GM21529 (cell line): ENCODE data around the gene TRUB1.
"Not testable (repeated sequence)": the region's sequence is repeated elsewhere in the genome, so short reads cannot be mapped to it uniquely, and the experiment has no call there.

Source experiments
- ATAC-seq: cut with Tn5 transposase; IDR thresholded peaks from one replicate; pipeline ENCODE4 v1.9.1; 2021; ENCODE audit not compliant: unreplicated experiment

TRUB1 gene

GRCh38 chr10:114937962-114938855, at the start of gene TRUB1:
Gene TRUB1 (plus strand): TSS chr10:114938195. CDS start chr10:114938254, 59 bp downstream.
- ATAC-seq: peak; percentile 100

DNA sequence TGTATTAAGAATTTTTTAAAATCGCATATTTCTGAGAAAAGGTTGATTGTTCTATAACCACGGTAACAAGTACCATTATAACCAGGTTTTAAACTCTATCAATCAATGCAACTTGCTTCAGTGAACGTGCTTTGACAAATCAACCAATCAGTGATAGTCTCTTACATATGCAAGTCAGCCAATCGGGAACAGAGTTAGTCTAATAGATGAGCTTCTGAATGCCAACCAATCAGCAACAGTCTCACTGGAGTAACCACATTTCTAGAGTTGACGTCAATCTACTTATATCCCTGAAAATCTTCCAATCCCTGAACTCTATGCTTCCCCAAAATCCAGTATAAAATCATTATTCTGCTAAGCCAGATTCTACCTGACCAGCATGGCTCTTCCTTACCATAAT, 44.7 kb upstream of the TRUB1 start:
- no peak for ATAC-seq

DNA sequence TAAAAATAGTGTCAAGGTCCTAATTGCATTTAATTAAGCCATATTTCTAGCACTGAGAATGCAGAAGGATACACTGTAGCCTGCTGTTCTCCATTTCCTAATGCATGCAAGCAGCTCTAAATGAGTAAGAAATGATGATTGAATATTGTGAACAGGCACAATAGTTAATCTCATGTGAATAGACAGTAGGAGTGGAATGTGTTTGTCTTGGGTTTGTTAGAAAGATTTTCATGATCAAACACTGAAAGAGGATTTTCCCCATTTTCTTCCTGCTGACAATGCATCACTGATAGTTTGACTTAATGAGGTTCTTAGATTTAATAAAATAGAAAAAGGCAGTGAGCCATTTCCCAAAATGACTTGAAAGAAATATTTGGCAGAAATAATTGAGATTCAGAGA, 43.1 kb upstream of the TRUB1 start:
- no peak for ATAC-seq

DNA sequence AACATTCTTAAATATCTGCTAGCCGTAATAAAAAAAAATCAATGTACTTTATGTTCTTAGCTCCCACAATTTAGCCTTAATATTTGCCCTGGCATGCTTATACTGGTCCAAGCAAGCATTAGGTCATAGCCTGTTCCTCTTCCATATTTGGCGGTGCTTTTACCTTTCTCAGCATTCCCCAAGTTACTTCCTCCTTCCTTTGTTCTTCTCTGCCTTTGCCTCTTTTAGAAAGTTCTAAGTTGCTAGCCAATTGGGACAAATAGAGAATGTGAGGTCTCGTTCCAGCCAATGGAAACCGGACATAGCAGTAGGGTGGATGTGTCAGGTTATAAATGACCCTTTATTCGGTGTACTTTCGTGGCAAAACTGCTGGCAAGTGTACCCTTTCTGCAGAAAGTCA, 41.0 kb upstream of the TRUB1 start:
- not testable (repeated sequence) for ATAC-seq

- no peak for ATAC-seq
Observed at GRCh38 chr10:114897593-114897992, 40.4 kb upstream of the TRUB1 start.

DNA sequence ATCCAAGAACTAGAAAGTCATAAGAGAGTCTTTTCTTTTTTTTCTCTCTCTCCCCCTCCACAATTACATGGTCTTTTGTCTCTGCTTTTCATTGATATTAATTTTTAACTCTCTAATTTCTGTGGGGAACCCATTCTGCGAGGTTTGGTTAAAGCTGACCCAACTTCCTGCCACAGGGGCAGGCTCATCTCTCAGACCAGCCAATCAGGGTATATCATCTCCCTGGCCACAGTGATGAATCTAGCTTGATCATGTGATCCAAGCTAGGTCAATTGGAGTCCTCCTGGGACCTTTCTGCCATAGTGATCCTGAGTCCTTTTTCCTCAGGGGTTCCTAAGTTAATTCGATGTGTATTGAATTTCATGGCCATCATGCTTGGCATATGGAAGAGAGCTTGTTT, 38.0 kb upstream of the TRUB1 start:
- ATAC-seq: no peak

GRCh38 chr10:114900658-114901057, 37.3 kb upstream of the TRUB1 start:
- no peak for ATAC-seq

DNA sequence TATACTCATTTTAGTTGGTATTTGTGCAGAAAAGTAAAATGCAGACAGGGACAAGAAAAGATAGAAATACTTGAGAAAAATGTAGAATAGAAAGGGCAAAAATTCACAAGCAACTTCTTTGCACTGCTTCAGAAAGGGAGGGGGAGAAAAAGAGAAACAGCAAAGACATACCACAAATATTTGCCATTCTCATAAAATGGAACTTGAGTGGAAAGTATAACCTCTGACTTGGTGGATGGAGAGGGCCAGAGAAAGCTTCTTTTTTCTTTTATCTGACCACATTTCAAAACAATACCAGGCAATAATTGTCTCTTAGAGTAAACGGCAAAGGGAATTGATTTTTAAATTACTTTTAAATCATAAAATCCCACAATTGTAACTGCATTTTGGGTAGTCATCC, 35.8 kb upstream of the TRUB1 start:
- ATAC-seq: no peak

- ATAC-seq: no peak
Observed at GRCh38 chr10:114905450-114905849, 32.5 kb upstream of the TRUB1 start.

- no peak for ATAC-seq
Observed at GRCh38 chr10:114906981-114907380, 31.0 kb upstream of the TRUB1 start.

DNA sequence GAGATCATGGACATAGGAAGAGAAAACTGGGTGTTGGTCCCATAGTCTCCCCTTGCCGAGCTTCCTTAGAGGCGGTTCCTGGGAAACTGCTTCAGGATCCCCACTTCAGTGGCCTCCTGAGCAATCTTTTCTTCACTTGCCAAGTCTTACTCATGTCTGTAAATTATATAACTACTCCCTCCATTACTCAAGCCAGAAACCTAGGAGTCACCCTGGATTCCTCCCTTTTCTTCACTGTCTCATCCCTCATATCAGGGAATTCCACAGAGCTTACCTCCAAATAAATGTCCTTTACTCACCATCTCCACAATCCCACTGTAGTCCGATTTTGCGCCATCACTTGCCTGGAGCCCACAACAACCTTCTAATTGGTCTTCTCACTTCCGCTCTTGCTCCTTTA, 29.1 kb upstream of the TRUB1 start:
- ATAC-seq: no peak

GRCh38 chr10:114911052-114911711, 26.8 kb upstream of the TRUB1 start:
- peak; percentile 84 for ATAC-seq

GRCh38 chr10:114911801-114912469, 26.1 kb upstream of the TRUB1 start:
- no peak for ATAC-seq

- ATAC-seq: no peak
Observed at GRCh38 chr10:114912470-114912859, 25.5 kb upstream of the TRUB1 start.

DNA sequence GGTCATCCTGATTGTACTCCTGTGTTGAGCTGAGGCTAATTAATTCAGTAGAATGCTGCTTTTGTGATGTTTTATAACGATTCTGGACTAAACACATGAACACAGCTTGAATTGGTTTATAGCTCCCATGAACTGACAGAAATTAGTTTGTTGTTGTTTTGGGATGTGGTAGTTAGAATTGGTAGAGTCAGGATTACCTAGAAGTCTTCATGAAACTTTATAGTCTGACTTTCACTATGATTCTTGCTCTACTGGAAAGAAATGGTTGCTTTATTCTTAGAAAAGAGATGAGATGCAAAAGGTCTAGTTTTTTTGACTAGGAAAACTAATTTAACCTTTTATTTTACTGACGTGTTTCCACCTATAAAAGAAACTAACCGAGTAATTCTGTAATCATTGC, 23.4 kb upstream of the TRUB1 start:
- ATAC-seq: peak; percentile 34

- ATAC-seq: no peak
Observed at GRCh38 chr10:114915294-114915693, 22.7 kb upstream of the TRUB1 start.

GRCh38 chr10:114916653-114917052, 21.3 kb upstream of the TRUB1 start:
- no peak for ATAC-seq

- ATAC-seq: no peak
Observed at GRCh38 chr10:114917459-114917858, 20.5 kb upstream of the TRUB1 start.

DNA sequence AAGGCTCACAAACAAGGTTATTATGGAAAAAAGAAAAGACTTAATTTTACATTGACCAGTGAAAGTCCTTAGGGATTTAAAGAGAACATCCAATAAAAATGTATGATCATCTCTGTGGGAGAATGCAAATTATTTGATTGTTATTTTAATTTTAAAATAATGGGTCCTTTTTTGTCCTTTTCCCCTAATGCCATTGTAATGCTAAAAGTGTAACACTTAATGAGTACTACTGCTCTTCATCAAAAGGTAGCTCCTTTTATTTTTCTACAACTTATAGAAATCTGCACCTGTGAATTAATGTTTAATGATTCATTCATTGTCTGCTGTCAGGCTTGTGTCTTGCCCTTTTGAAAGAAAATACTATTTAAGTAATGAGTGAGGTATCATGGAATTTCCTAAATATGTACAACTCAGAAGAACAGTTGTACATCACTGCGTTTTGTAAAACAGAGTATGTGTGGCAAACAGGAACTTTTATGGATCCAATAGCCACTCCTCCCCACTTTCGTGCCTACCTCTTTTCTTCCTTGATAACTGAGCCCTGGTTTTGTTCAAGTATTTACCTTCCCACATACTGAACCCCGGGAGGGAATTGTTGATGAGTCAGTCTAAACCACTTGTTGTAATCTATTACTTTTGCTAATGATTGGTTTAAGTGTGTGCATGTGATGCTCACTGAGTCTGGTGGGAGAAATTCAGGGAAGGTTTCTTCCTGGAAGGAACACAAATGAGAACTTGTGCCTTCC, 19.9 kb upstream of the TRUB1 start:
- ATAC-seq: no peak

- ATAC-seq: no peak
Observed at GRCh38 chr10:114920459-114920858, 17.5 kb upstream of the TRUB1 start.

- no peak for ATAC-seq
Observed at GRCh38 chr10:114922003-114922402, 16.0 kb upstream of the TRUB1 start.
